DOHH2 (cell line): ENCODE measurements around the gene SLC45A1.

Source experiments
- H3F3A ChIP-seq: fragments of 200-600 bp; sonication (generic), shearing (Covaris generic); 2 replicates; pipeline ENCODE4 v1.6.0; 2016; ENCODE audit warnings: antibody characterized with exemption, mild to moderate bottlenecking; ENCODE audit not compliant: control insufficient read depth, insufficient read depth
- H3K27ac ChIP-seq: fragments of 200-600 bp; sonication (generic); 2 replicates; pipeline ENCODE4 v1.5.1; 2014; ENCODE audit warnings: low read depth, mild to moderate bottlenecking, low read length, moderate library complexity
- H3K27me3 ChIP-seq: fragments of 200-600 bp; sonication (generic); 2 replicates; pipeline ENCODE4 v1.6.1; 2014; ENCODE audit warnings: mild to moderate bottlenecking, low read length, mixed read lengths; ENCODE audit not compliant: control insufficient read depth
- H3K36me3 ChIP-seq: fragments of 200-600 bp; sonication (generic); 2 replicates; pipeline ENCODE4 v1.6.1; 2014; ENCODE audit warnings: mild to moderate bottlenecking, low read length, moderate library complexity, mixed read lengths; ENCODE audit not compliant: control insufficient read depth
- H3K4me1 ChIP-seq: fragments of 200-600 bp; sonication (generic); 2 replicates; pipeline ENCODE4 v1.6.1; 2014; ENCODE audit warnings: mild to moderate bottlenecking, low read length, mixed read lengths; ENCODE audit not compliant: control insufficient read depth
- H3K4me2 ChIP-seq: fragments of 200-600 bp; sonication (generic); 2 replicates; pipeline ENCODE4 v1.6.0; 2014; ENCODE audit warnings: mild to moderate bottlenecking, low read length, moderate library complexity
- H3K4me3 ChIP-seq: fragments of 200-600 bp; sonication (generic); 2 replicates; pipeline ENCODE4 v1.5.1; 2014; ENCODE audit warnings: mild to moderate bottlenecking, low read length, mixed read lengths
- H3K79me2 ChIP-seq: fragments of 200-600 bp; sonication (generic); 2 replicates; pipeline ENCODE4 v1.6.1; 2014; ENCODE audit warnings: mild to moderate bottlenecking, low read length, mixed read lengths; ENCODE audit not compliant: control insufficient read depth
- H3K9me2 ChIP-seq: fragments of 200-600 bp; sonication (generic); replicated peaks from 2 replicates; pipeline ENCODE4 v1.6.1; 2014; ENCODE audit warnings: mild to moderate bottlenecking, low read length, mixed read lengths; ENCODE audit not compliant: control insufficient read depth
- H3K9me3 ChIP-seq: fragments of 200-600 bp; sonication (generic); 2 replicates; pipeline ENCODE4 v1.6.1; 2014; ENCODE audit warnings: antibody characterized with exemption, low read length, mixed read lengths; ENCODE audit not compliant: control insufficient read depth, insufficient read depth
- H4K20me1 ChIP-seq: fragments of 200-600 bp; sonication (generic); 2 replicates; pipeline ENCODE4 v1.6.0; 2014; ENCODE audit warnings: low read depth, mild to moderate bottlenecking, antibody characterized with exemption, low read length, moderate library complexity; ENCODE audit not compliant: control insufficient read depth, insufficient read depth
- CTCF ChIP-seq: fragments of 200-600 bp; sonication (generic); IDR thresholded peaks from one replicate; pipeline ENCODE4 v1.5.1; 2014; ENCODE audit warnings: antibody characterized with exemption, mild to moderate bottlenecking, low read depth, low read length; ENCODE audit not compliant: poor library complexity, severe bottlenecking
- EZH2phosphoT487 ChIP-seq: fragments of 200-600 bp; sonication (generic); IDR thresholded peaks from 2 replicates; pipeline ENCODE4 v1.6.1; 2017; ENCODE audit warnings: borderline replicate concordance, mild to moderate bottlenecking, antibody characterized with exemption, low read length, moderate library complexity, mixed read lengths

SLC45A1 gene

DNA sequence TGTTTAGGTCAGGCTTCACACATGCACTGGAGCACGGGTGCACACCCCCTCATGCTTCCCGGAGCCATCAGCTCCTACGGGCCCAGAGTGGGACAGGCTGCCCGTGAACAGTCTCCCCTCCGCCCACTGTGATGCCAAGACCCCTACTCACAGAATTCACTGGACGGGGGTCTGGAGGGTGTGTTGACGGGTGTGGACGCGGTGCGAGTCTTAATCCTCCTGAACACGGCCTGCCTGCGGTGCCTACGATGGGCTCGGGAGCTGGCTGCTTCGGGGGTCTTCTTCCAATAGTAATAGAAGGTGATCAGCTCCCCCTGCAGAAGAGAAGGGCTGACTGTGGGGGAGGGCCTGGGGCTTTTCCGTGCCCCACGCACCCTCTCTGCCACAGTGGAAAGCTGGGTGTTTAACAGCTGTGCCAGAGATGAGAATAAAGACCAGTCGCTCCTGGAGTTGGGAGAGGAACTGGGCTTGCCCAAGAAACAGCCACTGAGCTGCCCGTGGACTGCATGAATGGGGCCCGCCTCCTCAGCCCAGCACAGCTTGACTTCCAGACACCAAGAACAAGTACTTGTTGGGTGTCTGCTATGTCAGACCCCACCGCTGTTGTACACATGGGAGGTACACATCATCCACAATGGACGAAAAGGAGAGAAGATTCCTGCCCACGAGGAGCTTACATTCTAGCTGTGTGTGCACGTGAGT lies 47.9 kb downstream of the SLC45A1 start:
- no peak for TF ChIP-seq EZH2phosphoT487
- TF ChIP-seq CTCF, result no peak
- peaks cover 16% of the 10 kb centered on the region; the same call in 1 of the 2 replicates for H4K20me1 ChIP-seq
- H3K27me3 ChIP-seq, result no peaks in the 10 kb centered on the region

GRCh38 chr1:8367571-8368194 lies 49.8 kb downstream of the SLC45A1 start:
- Histone ChIP-seq H3K4me2 (no peak overlapping the region), H3F3A (no peaks in the 10 kb centered on the region), H3K9me2 (no peaks in the 10 kb centered on the region), H3K27ac (no peak overlapping the region), H3K4me1 (no peaks in the 10 kb centered on the region), H3K4me3 (no peak overlapping the region), H3K36me3 (peaks cover 80% of the 10 kb centered on the region), H3K27me3 (no peaks in the 10 kb centered on the region), H3K9me3 (no peaks in the 10 kb centered on the region), H4K20me1 (peaks cover 16% of the 10 kb centered on the region; the same call in 1 of the 2 replicates), H3K79me2 (peaks cover 62% of the 10 kb centered on the region)
- no peak for TF ChIP-seq CTCF
- no peak for TF ChIP-seq EZH2phosphoT487

More for the DNA sequence above, 47.9 kb downstream of the SLC45A1 start:
- no peak overlapping the region for H3K27ac ChIP-seq
- no peak overlapping the region for H3K4me3 ChIP-seq
- no peaks in the 10 kb centered on the region for H3K9me2 ChIP-seq
- peaks cover 80% of the 10 kb centered on the region for H3K36me3 ChIP-seq
- no peaks in the 10 kb centered on the region for H3F3A ChIP-seq
- H3K79me2 ChIP-seq, result peaks cover 43% of the 10 kb centered on the region
- H3K4me1 ChIP-seq, result no peaks in the 10 kb centered on the region
- no peak overlapping the region for H3K4me2 ChIP-seq
- no peaks in the 10 kb centered on the region for H3K9me3 ChIP-seq

GRCh38 chr1:8368956-8369639 lies 51.2 kb downstream of the SLC45A1 start:
- H3K4me3 ChIP-seq, result no peak overlapping the region
- TF ChIP-seq EZH2phosphoT487, result no peak
- TF ChIP-seq CTCF, result no peak
- no peaks in the 10 kb centered on the region for H3K4me1 ChIP-seq
- H3K79me2 ChIP-seq, result peaks cover 76% of the 10 kb centered on the region
- no peak overlapping the region for H3K27ac ChIP-seq
- no peaks in the 10 kb centered on the region for H3K9me2 ChIP-seq
- H3K4me2 ChIP-seq, result no peak overlapping the region
- H3K27me3 ChIP-seq, result no peaks in the 10 kb centered on the region
- H4K20me1 ChIP-seq, result peaks cover 16% of the 10 kb centered on the region; the same call in 1 of the 2 replicates
- no peaks in the 10 kb centered on the region for H3F3A ChIP-seq
- H3K36me3 ChIP-seq, result peaks cover 80% of the 10 kb centered on the region
- H3K9me3 ChIP-seq, result no peaks in the 10 kb centered on the region
